ENCODE data around the gene TTC3. TPM values are rescaled to one million over a fixed set of nuclear protein-coding genes. Genes with fewer than 3 reads are reported as not detected.

Gene TTC3
- total RNA-seq, 1 donor from 2014 or later = 216 TPM

DNA sequence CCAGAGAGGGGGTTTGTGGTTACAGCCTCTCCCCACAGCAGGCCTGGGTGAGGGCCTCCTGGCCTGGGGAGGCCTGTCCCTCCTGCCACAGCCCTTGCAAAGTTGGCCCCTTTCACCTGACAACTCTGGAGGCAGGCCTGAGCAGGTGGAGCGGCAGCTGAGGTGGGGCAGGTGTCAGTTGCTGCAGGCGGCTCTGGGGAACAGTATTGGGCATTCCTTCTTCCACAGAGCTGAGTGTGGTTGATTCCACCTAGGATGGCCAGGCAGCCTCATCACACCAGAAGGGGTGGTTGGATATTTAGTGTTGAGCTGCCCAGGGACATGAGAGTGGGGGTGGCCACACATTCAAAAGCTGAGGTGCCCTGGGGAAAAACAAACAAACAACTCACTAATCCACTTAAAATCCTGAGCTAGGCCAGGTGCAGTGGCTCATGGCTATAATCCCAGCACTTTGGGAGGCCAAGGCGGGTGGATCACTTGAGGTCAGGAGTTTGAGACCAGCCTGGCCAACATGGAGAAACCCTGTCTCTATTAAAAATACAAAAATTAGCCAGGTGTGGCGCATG, 31.3 kb upstream of the TTC3 start:
- H3K4me1 Mint-ChIP-seq = peaks cover 20% of the 10 kb centered on the region
- no peaks in the 10 kb centered on the region for H3K27me3 Mint-ChIP-seq (ENCODE audit: low read depth)
- H3K4me3 Mint-ChIP-seq = no peak overlapping the region
- H3K36me3 Mint-ChIP-seq (ENCODE audit: low read depth) = no peaks in the 10 kb centered on the region
- TF ChIP-seq, protein P1, sequence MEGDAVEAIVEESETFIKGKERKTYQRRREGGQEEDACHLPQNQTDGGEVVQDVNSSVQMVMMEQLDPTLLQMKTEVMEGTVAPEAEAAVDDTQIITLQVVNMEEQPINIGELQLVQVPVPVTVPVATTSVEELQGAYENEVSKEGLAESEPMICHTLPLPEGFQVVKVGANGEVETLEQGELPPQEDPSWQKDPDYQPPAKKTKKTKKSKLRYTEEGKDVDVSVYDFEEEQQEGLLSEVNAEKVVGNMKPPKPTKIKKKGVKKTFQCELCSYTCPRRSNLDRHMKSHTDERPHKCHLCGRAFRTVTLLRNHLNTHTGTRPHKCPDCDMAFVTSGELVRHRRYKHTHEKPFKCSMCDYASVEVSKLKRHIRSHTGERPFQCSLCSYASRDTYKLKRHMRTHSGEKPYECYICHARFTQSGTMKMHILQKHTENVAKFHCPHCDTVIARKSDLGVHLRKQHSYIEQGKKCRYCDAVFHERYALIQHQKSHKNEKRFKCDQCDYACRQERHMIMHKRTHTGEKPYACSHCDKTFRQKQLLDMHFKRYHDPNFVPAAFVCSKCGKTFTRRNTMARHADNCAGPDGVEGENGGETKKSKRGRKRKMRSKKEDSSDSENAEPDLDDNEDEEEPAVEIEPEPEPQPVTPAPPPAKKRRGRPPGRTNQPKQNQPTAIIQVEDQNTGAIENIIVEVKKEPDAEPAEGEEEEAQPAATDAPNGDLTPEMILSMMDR (conservative IDR thresholded peaks at IDR 0.05) = no peak
- no peak overlapping the region for H3K27ac Mint-ChIP-seq (ENCODE audit: unreplicated experiment)
- H3K9me3 Mint-ChIP-seq = peaks cover 3% of the 10 kb centered on the region
- no peak for DNase-seq (ENCODE audit: low read depth, low spot score)

DNA sequence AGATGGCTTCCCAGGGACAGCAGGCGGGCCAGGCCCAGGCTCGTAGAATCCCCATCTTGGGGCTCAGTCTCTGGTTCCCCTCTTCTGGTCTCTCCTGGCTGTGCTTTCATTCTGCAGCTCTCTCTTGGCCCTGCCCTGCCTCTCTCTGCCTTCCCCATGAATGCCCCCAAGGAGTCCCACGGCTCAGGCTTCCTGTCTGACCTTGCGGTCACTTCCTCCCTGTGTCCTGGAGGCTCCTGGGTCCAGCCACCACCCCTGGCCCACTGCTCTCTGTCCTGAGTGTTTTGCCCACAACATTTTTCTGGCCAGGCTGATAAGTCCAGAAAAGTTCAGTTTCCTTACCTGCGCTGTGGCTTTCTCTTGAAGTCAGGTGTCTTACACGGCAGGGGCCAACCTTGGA, 29.2 kb upstream of the TTC3 start:
- peaks cover 2% of the 10 kb centered on the region for H3K27me3 Mint-ChIP-seq (ENCODE audit: low read depth)
- H3K9me3 Mint-ChIP-seq = peaks cover 7% of the 10 kb centered on the region
- TF ChIP-seq, protein P1 (conservative IDR thresholded peaks at IDR 0.05) = no peak
- H3K36me3 Mint-ChIP-seq (ENCODE audit: low read depth) = peaks cover 2% of the 10 kb centered on the region
- peak overlapping the region; percentile 71 for H3K27ac Mint-ChIP-seq (ENCODE audit: unreplicated experiment)
- DNase-seq (ENCODE audit: low read depth, low spot score) = no peak
- H3K4me3 Mint-ChIP-seq = no peak overlapping the region
- H3K4me1 Mint-ChIP-seq = peaks cover 27% of the 10 kb centered on the region

DNA sequence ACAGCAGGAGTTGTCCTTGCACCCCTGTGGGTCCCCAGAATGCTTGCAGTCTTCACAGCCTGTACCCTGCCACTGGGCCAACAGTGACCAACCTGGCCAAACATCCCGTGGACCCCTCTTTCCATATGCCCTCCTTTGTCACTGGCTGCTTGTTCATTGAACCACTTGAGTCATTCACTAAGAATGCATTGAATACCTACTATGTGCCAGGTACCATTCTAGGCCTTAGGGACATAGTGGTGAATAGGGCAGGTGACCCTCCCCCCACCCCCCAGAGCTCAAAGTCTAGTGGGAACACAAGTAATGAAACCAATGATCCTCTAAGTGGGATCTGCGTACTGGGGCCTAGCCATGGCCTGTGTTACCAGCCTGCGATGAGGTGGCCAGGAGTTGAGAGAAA, 28.4 kb upstream of the TTC3 start:
- H3K9me3 Mint-ChIP-seq = peaks cover 7% of the 10 kb centered on the region
- no peak overlapping the region for H3K4me3 Mint-ChIP-seq
- TF ChIP-seq, protein P1 (conservative IDR thresholded peaks at IDR 0.05) = no peak
- H3K4me1 Mint-ChIP-seq = peaks cover 20% of the 10 kb centered on the region
- H3K36me3 Mint-ChIP-seq (ENCODE audit: low read depth) = peaks cover 2% of the 10 kb centered on the region
- no peak for DNase-seq (ENCODE audit: low read depth, low spot score)
- H3K27ac Mint-ChIP-seq (ENCODE audit: unreplicated experiment) = no peak overlapping the region
- peaks cover 2% of the 10 kb centered on the region for H3K27me3 Mint-ChIP-seq (ENCODE audit: low read depth)

DNA sequence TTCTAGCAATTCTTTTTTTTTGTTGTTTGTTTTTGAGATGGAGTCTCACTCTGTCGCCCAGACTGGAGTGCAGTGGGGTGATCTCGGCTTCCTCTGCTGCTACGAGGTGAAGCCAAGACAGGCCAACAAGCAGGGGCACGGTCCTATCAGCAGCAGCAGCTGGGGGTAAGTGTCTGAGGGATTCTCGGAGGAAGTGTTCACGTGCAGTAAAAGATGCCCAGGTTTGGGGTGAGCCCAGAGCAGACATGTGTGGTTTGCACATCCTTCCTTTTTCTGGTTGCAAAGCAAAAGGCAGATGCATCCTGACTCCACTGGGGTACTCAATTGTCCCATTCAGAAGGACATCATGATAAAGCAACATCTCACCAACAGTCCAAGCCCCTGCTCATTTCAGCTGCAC, 27.9 kb upstream of the TTC3 start:
- Mint-ChIP-seq H3K4me1 (peaks cover 16% of the 10 kb centered on the region), H3K4me3 (no peak overlapping the region)
- no peak for DNase-seq (ENCODE audit: low read depth, low spot score)

DNA sequence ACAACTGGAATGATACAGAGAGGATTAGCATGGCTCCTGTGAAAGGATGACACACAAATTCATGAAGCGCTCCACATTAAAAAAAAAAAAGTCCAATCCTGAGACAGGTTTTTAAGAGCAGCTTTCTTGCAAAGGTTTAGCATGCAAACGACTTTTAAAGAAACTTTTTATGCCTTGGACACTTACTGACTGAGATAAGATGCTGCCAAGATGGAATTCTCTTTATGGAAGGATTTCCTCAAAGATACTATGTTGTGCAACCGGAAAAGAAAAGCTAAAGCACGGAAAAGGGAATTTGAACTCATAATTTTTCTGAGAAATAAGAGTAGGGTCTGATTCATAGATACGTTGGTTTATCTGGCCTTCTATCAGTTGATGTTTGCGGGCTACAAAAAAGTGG, 27.5 kb upstream of the TTC3 start:
- no peak overlapping the region for H3K27ac Mint-ChIP-seq (ENCODE audit: unreplicated experiment)
- no peak overlapping the region for H3K4me3 Mint-ChIP-seq
- H3K4me1 Mint-ChIP-seq = peaks cover 16% of the 10 kb centered on the region
- H3K27me3 Mint-ChIP-seq (ENCODE audit: low read depth) = peaks cover 2% of the 10 kb centered on the region
- peaks cover 2% of the 10 kb centered on the region for H3K36me3 Mint-ChIP-seq (ENCODE audit: low read depth)
- TF ChIP-seq, protein P1 (conservative IDR thresholded peaks at IDR 0.05) = no peak
- DNase-seq (ENCODE audit: low read depth, low spot score) = no peak
- H3K9me3 Mint-ChIP-seq = peaks cover 7% of the 10 kb centered on the region

More for the DNA sequence above, 27.9 kb upstream of the TTC3 start:
- Mint-ChIP-seq H3K27me3 (ENCODE audit: low read depth) (peaks cover 2% of the 10 kb centered on the region), H3K36me3 (ENCODE audit: low read depth) (peaks cover 2% of the 10 kb centered on the region), H3K27ac (ENCODE audit: unreplicated experiment) (no peak overlapping the region), H3K9me3 (peaks cover 7% of the 10 kb centered on the region)
- TF ChIP-seq, protein P1 (conservative IDR thresholded peaks at IDR 0.05) = no peak
